Choroid plexus epithelial cell (primary cell): Measurements from ENCODE around the gene SLC33A1.
"Not testable (repeated sequence)": the region's sequence is repeated elsewhere in the genome, so short reads cannot be mapped to it uniquely, and the experiment has no call there.

Source experiments
- DNase-seq: peaks from one replicate; pipeline ENCODE4 v3.0.0-alpha.2; 2010; ENCODE audit warnings: low read depth
- H3K4me3 ChIP-seq: 2 replicates; pipeline ENCODE4 v1.5.1; 2011; ENCODE audit warnings: low read depth, mild to moderate bottlenecking, control low read depth, low read length, moderate library complexity
- CTCF ChIP-seq: conservative IDR thresholded peaks from 2 replicates; pipeline ENCODE4 v1.5.1; 2011; ENCODE audit warnings: low read depth, mild to moderate bottlenecking, control low read depth, inconsistent platforms, low read length, moderate library complexity

SLC33A1 gene

DNA sequence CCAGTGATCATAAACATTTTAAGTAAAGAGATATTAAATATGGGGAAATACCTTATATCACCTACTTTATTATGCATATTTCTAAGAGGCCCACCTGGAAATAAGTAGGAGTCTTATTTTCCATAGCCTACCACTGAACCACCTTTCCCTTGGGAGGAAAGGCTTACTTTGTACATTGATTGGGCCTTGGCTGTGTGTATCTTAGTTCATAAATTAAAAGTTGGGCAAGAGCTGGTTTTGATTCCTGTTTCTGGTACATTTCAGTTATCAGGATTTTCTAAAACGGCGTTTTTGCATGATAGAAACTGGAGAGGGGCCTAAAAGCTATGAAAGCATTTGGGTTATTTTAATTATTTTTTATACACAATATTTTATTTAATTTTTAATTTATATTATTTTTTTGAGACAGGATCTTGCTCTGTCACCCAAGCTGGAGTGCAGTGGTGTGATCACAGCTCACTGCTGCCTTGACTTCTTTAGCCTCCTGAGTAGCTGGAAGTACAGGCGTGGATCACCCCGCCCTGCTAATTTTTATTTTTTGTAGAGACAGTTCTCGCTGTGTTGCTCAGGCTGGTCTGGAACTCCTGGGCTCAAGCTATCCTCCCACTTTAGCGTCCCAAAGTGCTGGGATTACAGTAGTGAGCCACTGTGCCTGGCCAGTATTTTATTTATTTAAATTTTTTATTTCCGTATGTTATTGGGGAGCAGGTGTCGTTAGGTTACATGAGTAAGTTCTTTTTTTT is 18.8 kb upstream of the SLC33A1 start:
- no peak for TF ChIP-seq CTCF
- H3K4me3 ChIP-seq, result no peak overlapping the region
- no peak for DNase-seq

DNA sequence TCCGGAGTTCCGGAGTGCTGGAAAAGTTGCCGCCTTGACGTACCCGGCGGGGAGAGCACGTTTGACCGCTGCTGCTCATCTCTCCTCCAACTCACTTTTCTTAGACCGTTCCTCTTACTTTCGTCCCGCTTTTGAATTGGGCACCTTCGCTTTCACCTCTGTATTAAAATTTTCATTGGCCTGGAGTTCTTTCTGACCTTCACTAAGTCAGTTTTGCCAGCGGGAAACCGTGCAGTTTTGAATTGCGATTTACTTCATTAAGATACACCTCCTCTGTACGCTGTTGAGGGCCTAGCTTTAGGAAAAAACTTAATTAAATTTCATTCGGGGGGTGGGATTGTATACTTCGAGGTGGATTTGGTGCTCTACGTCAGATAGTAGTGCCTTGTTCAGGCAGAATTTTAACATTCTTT is 17.5 kb upstream of the SLC33A1 start:
- H3K4me3 ChIP-seq, result peak overlapping the region; percentile 96
- TF ChIP-seq CTCF, result no peak
- peak; percentile 48 for DNase-seq

DNA sequence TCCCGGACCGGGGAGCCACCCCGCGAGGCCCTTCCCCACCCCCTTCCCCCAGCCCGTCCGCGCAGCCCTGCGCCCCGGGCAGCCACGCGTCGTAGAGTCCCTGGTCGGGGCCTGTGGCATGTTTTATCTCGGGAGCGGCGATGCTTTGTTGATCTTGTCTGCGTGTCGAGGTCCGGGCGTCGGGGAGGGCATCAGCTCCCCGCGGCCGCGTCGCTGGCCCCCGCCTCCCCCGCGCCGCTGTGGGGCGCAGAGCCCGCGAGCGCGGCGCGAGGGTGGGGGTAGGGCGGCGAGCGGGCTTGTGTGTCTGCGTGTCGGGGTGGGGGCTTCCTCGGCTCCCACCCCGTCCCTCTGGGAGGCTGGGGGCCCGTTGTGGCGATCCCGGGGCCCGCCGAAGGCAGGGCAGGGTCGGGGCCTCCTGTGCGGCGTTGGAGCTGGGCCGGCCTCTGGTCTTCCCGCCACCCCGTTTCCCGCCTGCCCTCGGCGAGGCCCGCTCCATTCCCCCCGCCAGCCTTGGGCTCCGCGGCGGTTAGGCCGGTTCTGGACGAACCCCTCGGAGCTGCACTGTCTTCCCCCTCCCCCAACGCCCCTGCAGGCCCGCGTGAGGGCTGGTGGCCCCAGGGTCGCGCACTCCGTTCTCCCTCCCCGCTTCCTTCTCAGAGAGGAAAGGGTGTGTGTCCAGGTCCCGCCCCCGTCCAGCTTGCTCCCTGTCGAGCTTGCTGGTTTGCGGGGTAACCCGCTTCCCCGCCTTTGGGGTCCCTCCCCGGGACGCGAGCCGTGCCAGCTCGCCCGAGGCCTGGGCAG is 16.9 kb upstream of the SLC33A1 start:
- peak; percentile 20 for DNase-seq
- no peak for TF ChIP-seq CTCF
- H3K4me3 ChIP-seq, result peak overlapping the region; percentile 96

- TF ChIP-seq CTCF, result peak; percentile 35
- H3K4me3 ChIP-seq, result peak within 1 kb of the TSS; percentile 96
- peak; percentile 94 for DNase-seq
These were observed 16.1 kb upstream of the SLC33A1 start, which contains the start of gene GMPS for GRCh38 chr3:155870133-155870944. Gene GMPS, plus strand, starts transcription at chr3:155870650. Its CDS starts 221 bp downstream, at chr3:155870871.

GRCh38 chr3:155869691-155870090 is 15.5 kb upstream of the SLC33A1 start:
- no peak for DNase-seq
- TF ChIP-seq CTCF, result no peak
- H3K4me3 ChIP-seq, result peak overlapping the region; percentile 62

DNA sequence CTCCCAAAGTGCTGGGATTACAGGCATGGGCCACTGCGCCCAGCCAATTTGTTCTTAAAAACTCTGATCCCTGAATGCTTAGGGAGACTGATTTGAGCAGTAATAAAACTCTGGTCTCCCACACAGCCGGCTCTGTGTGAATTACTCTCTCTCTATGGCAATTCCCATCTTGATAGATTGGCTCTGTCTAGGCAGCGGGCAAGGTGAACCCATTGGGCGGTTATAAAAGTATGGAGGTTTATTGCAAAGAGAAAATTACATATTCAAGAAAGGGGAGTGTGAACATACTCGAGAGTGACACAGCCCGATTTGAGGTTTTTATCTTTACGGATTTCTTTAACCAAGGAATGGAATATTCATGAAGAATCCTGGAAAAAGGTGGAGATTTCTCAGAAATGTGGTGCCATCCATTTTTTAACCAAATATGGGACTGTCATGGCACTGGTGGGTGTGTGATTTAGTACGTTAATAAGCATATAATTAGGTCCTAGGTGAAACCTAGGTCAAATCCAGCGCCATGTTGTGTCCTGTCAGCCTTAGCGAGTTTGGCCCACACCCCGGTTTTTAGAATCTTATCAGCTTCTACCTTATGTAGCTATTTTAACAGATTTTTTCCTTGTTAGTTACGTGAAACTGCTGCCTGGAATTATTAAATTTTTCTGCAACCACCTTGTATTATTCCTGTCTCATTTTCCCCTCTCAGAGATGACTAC is 9.0 kb upstream of the SLC33A1 start:
- no peak for TF ChIP-seq CTCF
- H3K4me3 ChIP-seq, result no peak overlapping the region
- DNase-seq, result no peak

DNA sequence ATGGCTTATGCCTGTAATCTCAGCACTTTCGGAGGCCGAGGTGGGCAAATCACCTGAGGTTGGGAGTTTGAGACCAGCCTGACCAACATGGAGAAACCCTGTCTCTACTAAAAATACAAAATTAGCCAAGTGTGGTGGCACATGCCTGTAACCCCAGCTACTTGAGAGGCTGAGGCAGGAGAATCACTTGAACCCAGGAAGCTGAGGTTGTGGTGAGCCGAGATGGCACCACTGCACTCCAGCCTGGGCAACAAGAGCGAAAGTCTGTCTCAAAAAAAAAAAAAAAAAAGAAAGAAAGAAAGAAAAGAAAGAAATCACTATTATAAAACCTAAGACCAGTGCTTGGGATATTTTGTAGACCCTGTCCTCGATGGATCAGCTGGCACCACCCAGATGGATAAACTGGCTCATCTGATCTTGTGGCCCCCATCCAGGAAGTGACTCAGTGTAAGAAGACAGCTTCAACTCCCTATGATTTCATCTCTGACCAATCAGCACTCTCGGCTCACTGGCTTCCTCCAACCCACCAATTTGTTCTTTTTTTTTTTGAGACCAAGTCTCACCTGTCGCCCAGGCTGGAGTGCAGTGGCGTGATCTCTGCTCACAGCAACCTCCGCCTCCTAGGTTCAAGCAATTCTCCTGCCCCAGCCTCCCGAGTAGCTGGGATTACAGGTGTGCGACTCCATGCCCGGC is 8.2 kb upstream of the SLC33A1 start:
- H3K4me3 ChIP-seq, result not testable (repeated sequence)
- peak; percentile 78 for DNase-seq
